ENCODE results near the gene ETV3. TPM values are rescaled to one million over a fixed set of nuclear protein-coding genes. Genes with fewer than 3 reads are reported as not detected.

ETV3 gene
- total RNA-seq, 2 experiments from 2014 or later, result 11.1 to 20.4 TPM

GRCh38 chr1:157116737-157117103 lies 21.5 kb downstream of the ETV3 start:
- no peak for TF ChIP-seq EZH2phosphoT487 (IDR thresholded peaks at IDR 0.05; ENCODE audit: borderline replicate concordance, low read depth, low read length)
- no peak for TF ChIP-seq CTCF (conservative IDR thresholded peaks at IDR 0.05; ENCODE audit: low read length)
- intact Hi-C loops (cut with micrococcal nuclease; ENCODE audit: unreplicated experiment), result no loop called here
- Histone ChIP-seq H3K4me1 (ENCODE audit: insufficient read depth, low read length, poor library complexity, severe bottlenecking) (peaks cover 15% of the 10 kb centered on the region), H3K4me2 (ENCODE audit: low read length) (no peak overlapping the region), H3K9me3 (ENCODE audit: low read length) (no peaks in the 10 kb centered on the region), H3K9me2 (ENCODE audit: insufficient read depth, low read length) (no peaks in the 10 kb centered on the region), H3K36me3 (ENCODE audit: insufficient read depth, low read length) (peaks cover 3% of the 10 kb centered on the region; the same call in 1 of the 2 replicates), H3K79me2 (ENCODE audit: insufficient read depth, low read depth, low read length) (no peaks in the 10 kb centered on the region), H3K4me3 (ENCODE audit: low read depth, low read length, poor library complexity, severe bottlenecking) (no peak overlapping the region), H2AFZ (ENCODE audit: low read length) (no peak overlapping the region), H3K27ac (ENCODE audit: low read depth, low read length, poor library complexity, severe bottlenecking) (no peak overlapping the region), H4K20me1 (ENCODE audit: insufficient read depth, low read length) (no peaks in the 10 kb centered on the region)
- POLR2A ChIA-PET, result no interaction called here
- no TSS peak for BruUV-seq (replicated peaks)
- DNase-seq (ENCODE audit: low spot score), result no peak
- CTCF ChIA-PET (ENCODE audit: unreplicated experiment), result interaction anchor here (0.6 kb wide), 1 partner anchor 22 kb away, joined by 3 read pairs; no protein-coding TSS in a partner anchor

GRCh38 chr1:157115851-157116736 lies 22.1 kb downstream of the ETV3 start:
- H3K4me1 ChIP-seq (ENCODE audit: insufficient read depth, low read length, poor library complexity, severe bottlenecking), result peaks cover 15% of the 10 kb centered on the region
- no TSS peak for BruUV-seq (replicated peaks)

More at GRCh38 chr1:157115851-157116736, 22.1 kb downstream of the ETV3 start:
- H3K36me3 ChIP-seq (ENCODE audit: insufficient read depth, low read length), result peaks cover 3% of the 10 kb centered on the region; the same call in 1 of the 2 replicates
- no peaks in the 10 kb centered on the region for H4K20me1 ChIP-seq (ENCODE audit: insufficient read depth, low read length)
- DNase-seq (ENCODE audit: low spot score), result no peak
- H3K4me2 ChIP-seq (ENCODE audit: low read length), result no peak overlapping the region
- intact Hi-C loops (cut with micrococcal nuclease; ENCODE audit: unreplicated experiment), result no loop called here
- no peaks in the 10 kb centered on the region for H3K9me2 ChIP-seq (ENCODE audit: insufficient read depth, low read length)
- no peaks in the 10 kb centered on the region for H3K9me3 ChIP-seq (ENCODE audit: low read length)
- TF ChIP-seq EZH2phosphoT487 (IDR thresholded peaks at IDR 0.05; ENCODE audit: borderline replicate concordance, low read depth, low read length), result no peak
- no peak for TF ChIP-seq CTCF (conservative IDR thresholded peaks at IDR 0.05; ENCODE audit: low read length)
- CTCF ChIA-PET (ENCODE audit: unreplicated experiment), result no interaction called here
- POLR2A ChIA-PET, result interaction anchor here (0.6 kb wide), 1 partner anchor 290 kb away, joined by 3 read pairs; no protein-coding TSS in a partner anchor
- no peaks in the 10 kb centered on the region for H3K79me2 ChIP-seq (ENCODE audit: insufficient read depth, low read depth, low read length)
- no peak overlapping the region for H2AFZ ChIP-seq (ENCODE audit: low read length)
- H3K27ac ChIP-seq (ENCODE audit: low read depth, low read length, poor library complexity, severe bottlenecking), result no peak overlapping the region
- H3K4me3 ChIP-seq (ENCODE audit: low read depth, low read length, poor library complexity, severe bottlenecking), result no peak overlapping the region
